Measurements from ENCODE around the gene MAPRE2.

The MAPRE2 gene

DNA sequence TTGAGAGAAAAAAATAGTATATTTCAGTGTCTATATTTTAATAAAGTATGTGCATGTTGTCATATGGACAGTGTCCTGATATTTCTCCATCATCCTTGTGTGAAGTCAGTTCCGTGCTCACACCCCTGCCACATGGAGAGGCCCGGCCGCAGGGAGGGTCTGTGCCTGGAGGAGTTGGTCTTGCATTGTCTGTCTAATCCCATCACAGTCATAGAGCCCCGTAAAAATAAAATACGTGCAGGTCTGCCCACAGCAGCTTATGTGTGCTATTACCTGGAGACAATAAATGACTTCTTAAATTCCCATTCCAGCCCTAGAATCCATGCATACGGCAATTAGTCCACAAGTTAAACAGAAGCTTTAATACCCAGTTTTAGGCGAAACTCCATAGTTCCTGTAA, 20.1 kb downstream of the MAPRE2 start:
- H3K9me3 ChIP-seq (ENCODE audit: control insufficient read depth, insufficient read depth, low read length), result no peaks in the 10 kb centered on the region
- no peak for TF ChIP-seq EZH2phosphoT487 (IDR thresholded peaks at IDR 0.05; ENCODE audit: borderline replicate concordance, low read length)
- no peak for TF ChIP-seq CTCF (IDR thresholded peaks at IDR 0.05; ENCODE audit: low read depth, low read length, poor library complexity, severe bottlenecking)
- no peaks in the 10 kb centered on the region for H3K27me3 ChIP-seq (ENCODE audit: control insufficient read depth, low read length)
- H4K20me1 ChIP-seq (ENCODE audit: control insufficient read depth, insufficient read depth, low read depth, low read length), result no peaks in the 10 kb centered on the region
- H3K4me3 ChIP-seq (ENCODE audit: low read length), result no peak overlapping the region
- no peak overlapping the region for H3K4me2 ChIP-seq (ENCODE audit: low read length)
- no peaks in the 10 kb centered on the region for H3F3A ChIP-seq (ENCODE audit: control insufficient read depth, insufficient read depth)
- H3K79me2 ChIP-seq (ENCODE audit: control insufficient read depth, low read length), result peaks cover 91% of the 10 kb centered on the region
- no peak overlapping the region for H3K27ac ChIP-seq (ENCODE audit: low read depth, low read length)
- no peaks in the 10 kb centered on the region for H3K36me3 ChIP-seq (ENCODE audit: control insufficient read depth, low read length)
- no peaks in the 10 kb centered on the region for H3K4me1 ChIP-seq (ENCODE audit: control insufficient read depth, low read length)
- H3K9me2 ChIP-seq (replicated peaks; ENCODE audit: control insufficient read depth, low read length), result no peaks in the 10 kb centered on the region

DNA sequence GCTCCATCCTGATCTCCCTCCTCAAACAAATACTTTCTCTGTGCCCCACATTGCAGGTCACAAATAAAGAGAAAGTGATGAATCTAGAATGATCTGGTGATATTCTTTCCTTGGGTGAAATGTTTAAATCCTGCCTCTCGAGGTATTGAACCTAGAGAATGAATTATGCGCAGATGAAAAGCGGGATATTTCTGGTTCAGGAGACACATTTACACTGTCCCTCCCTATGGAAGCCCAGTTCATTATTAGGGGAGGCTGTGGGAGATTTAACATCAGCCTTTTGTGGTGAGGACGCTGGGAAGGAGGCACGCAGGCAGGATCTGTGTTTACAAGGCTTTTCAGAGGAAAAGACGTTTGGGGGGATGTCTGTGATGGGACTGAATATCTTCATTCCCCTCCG, 20.6 kb downstream of the MAPRE2 start:
- no peaks in the 10 kb centered on the region for H3K4me1 ChIP-seq (ENCODE audit: control insufficient read depth, low read length)
- peaks cover 90% of the 10 kb centered on the region for H3K79me2 ChIP-seq (ENCODE audit: control insufficient read depth, low read length)
- no peak overlapping the region for H3K4me2 ChIP-seq (ENCODE audit: low read length)
- H3K9me3 ChIP-seq (ENCODE audit: control insufficient read depth, insufficient read depth, low read length), result no peaks in the 10 kb centered on the region
- H3K36me3 ChIP-seq (ENCODE audit: control insufficient read depth, low read length), result no peaks in the 10 kb centered on the region
- H4K20me1 ChIP-seq (ENCODE audit: control insufficient read depth, insufficient read depth, low read depth, low read length), result no peaks in the 10 kb centered on the region
- H3K4me3 ChIP-seq (ENCODE audit: low read length), result no peak overlapping the region
- no peaks in the 10 kb centered on the region for H3K27me3 ChIP-seq (ENCODE audit: control insufficient read depth, low read length)
- H3K27ac ChIP-seq (ENCODE audit: low read depth, low read length), result no peak overlapping the region
- H3F3A ChIP-seq (ENCODE audit: control insufficient read depth, insufficient read depth), result no peaks in the 10 kb centered on the region
- TF ChIP-seq CTCF (IDR thresholded peaks at IDR 0.05; ENCODE audit: low read depth, low read length, poor library complexity, severe bottlenecking) (no peak), EZH2phosphoT487 (IDR thresholded peaks at IDR 0.05; ENCODE audit: borderline replicate concordance, low read length) (no peak)
- no peaks in the 10 kb centered on the region for H3K9me2 ChIP-seq (replicated peaks; ENCODE audit: control insufficient read depth, low read length)

DNA sequence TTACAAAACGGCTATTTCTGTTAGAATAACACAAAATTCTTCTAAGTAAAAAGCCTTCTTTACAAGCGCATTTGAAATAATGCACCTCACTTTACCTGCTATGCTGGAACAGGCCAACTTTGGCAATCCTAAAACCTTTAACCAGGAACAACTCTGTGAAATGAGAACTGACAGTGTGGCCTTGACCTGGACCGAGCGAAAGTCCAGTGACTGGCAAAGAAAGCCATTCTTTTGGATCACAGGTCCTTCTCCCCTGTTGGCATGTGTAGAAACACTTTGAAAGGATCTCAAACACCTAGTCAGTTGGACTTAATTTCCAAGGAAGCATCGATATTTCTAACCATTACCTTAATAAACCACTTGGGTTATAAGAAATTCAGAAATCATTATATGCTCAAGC, 21.2 kb downstream of the MAPRE2 start:
- Histone ChIP-seq H4K20me1 (ENCODE audit: control insufficient read depth, insufficient read depth, low read depth, low read length) (peaks cover 5% of the 10 kb centered on the region; the same call in 1 of the 2 replicates), H3K36me3 (ENCODE audit: control insufficient read depth, low read length) (no peaks in the 10 kb centered on the region), H3K9me2 (replicated peaks; ENCODE audit: control insufficient read depth, low read length) (no peaks in the 10 kb centered on the region), H3K27me3 (ENCODE audit: control insufficient read depth, low read length) (no peaks in the 10 kb centered on the region), H3K4me1 (ENCODE audit: control insufficient read depth, low read length) (no peaks in the 10 kb centered on the region), H3K9me3 (ENCODE audit: control insufficient read depth, insufficient read depth, low read length) (no peaks in the 10 kb centered on the region), H3F3A (ENCODE audit: control insufficient read depth, insufficient read depth) (no peaks in the 10 kb centered on the region), H3K4me2 (ENCODE audit: low read length) (no peak overlapping the region), H3K79me2 (ENCODE audit: control insufficient read depth, low read length) (peaks cover 90% of the 10 kb centered on the region), H3K27ac (ENCODE audit: low read depth, low read length) (no peak overlapping the region), H3K4me3 (ENCODE audit: low read length) (no peak overlapping the region)
- TF ChIP-seq EZH2phosphoT487 (IDR thresholded peaks at IDR 0.05; ENCODE audit: borderline replicate concordance, low read length) (no peak), CTCF (IDR thresholded peaks at IDR 0.05; ENCODE audit: low read depth, low read length, poor library complexity, severe bottlenecking) (no peak)
